GM21825 (cell line): ENCODE results near the gene AKT1.

Experiments
- ATAC-seq: cut with Tn5 transposase; IDR thresholded peaks from one replicate; pipeline ENCODE4 v1.9.1; 2021; ENCODE audit warnings: mild to moderate bottlenecking, moderate library complexity; ENCODE audit not compliant: unreplicated experiment

The AKT1 gene

DNA sequence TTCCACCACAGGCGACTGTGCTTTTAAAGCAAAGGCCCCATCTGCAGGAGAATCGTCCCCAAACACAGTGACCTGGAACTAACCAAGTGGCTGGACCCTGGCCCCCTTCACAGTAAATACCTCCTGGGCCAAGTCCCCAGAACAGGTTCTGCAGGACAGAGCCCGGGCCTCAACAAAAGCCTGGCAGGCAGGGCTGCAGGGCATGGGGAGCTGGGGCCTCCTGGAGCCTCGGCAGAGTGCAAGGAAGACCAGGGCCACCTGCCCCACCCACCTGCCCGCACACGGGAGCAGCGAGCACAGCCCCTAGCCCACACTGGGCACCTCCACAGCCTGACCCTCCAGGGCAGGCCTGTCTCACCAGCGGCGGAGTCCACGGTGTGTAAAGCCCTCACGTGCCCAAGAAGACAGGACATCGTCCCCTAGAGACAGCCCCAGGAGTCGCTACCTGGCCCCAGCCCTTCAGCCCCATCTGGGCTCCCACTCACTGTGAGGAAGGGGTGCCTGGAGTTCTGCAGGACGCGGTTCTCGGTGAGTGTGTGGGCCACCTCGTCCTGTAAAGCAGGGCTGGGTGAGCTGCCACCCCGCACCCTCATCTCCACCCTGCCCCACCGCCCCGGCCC is 21.0 kb downstream of the AKT1 start:
- ATAC-seq, result no peak

DNA sequence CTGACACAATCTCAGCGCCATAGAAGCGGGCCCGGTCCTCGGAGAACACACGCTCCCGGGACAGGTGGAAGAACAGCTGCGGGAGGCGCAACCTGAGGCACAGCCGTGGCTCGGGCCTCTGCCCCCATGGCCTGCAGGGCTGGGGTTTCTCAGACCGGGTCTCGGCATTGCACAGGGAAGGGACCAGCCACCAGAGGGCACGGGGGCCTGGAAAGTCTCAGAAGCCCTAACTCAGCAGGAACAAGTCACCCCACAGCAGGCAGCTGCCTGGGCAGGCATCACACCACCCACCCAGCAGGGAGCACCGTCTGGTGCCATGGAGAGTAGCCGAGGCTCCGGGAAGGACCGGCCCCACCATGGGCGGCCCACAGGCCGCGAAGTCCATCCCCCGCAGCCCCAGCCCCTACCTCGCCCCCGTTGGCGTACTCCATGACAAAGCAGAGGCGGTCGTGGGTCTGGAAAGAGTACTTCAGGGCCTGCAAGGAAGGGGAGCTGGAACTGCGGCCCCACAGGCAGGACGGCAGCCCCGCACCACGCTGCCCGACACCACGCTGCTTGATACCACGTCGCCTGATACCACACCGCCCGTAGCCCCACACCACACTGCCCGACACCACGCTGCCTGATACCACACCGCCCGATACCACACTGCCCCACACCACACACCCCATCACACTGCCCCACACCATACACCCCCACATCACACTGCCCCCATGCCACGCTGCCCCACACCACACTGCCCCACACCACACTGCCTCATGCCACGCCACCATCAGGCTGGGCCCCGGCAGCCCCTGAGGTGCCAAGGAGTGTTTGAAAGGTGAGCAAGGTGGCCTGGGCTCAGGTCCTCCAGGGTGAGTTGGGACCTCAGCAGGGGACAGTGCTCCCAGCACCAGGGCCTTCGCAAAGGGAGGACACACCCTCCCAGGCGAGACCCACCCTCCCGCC is 21.8 kb downstream of the AKT1 start:
- no peak for ATAC-seq

DNA sequence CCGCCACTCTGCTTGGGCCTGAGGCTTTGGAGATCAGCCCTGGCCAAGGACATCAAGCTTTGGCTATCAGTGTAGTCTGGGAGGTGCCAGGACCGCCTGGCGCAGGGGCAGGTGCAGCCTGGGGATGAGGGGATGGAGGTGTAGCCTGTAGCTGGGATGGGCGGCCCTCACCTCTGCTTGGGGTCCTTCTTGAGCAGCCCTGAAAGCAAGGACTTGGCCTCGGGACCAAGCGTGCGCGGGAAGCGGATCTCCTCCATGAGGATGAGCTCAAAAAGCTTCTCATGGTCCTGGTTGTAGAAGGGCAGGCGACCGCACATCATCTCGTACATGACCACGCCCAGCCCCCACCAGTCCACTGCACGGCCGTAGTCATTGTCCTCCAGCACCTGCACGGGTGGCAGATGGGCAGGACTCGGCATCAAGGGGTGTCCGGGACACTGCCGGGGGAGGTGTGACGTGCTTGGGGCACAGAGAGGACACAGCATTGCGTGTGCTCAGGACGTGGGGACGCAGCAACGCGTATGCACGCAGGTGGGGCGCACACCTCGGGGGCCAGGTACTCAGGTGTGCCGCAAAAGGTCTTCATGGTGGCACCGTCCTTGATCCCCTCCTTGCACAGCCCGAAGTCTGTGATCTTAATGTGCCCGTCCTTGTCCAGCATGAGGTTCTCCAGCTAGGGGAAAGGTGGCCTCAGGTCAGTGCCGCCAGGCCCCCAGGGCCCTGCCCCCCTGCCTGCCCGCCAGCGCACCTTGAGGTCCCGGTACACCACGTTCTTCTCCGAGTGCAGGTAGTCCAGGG is 22.6 kb downstream of the AKT1 start:
- no peak for ATAC-seq

DNA sequence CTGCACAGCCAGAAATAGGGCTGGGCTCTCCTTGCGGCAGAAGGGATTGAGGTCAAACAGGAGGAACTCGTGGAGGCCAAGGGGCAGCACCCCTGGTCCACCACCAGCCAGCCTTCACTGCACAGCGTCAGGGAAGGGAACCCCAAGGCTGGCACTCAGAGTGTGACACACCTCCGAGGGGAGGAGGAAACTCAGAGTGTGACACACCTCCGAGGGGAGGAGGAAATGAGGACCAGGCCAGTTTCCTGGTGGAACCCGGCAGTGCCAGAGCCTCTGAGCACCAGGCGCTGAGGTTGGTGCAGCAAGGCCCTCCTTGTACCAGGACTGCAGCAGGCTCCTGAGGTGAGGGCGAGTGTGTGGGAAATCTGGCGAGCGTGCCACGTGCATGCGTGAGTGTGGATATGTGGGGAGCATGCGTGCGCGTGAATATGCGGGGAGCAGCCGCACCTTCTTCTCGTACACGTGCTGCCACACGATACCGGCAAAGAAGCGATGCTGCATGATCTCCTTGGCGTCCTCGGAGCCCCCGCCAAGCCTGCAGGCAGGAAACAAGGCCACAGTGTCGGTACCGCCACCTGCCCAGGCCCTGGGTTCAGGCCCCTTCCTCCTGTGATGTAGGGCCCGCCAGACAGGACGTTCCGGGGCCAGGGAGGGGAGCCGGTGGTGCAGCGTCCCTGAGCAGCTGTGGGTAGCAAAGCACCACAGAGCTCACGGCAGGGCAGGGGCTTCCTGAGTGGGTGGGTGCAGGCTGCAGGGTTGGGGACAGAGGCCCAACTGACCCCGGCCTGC is 23.4 kb downstream of the AKT1 start:
- ATAC-seq, result no peak

DNA sequence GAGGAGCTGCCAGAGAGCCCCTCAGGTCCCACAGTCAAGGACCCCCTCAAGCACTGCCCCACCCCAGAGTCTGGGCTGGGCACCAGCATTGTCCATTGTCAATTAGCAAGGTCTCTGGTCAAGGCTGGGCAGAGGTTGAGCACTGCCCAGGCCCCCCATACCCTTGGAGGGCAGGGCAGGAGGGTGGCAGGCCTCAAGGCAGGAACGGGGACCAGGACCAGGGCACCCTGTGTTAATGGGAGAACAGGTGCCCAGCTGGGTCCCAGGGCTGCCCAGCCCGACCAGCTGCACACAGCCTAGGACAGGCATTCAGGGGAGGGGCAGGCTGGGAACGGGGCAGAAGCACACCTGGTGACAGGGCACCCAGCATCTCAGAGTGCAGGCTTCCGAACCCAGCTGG is 24.2 kb downstream of the AKT1 start:
- ATAC-seq, result no peak

DNA sequence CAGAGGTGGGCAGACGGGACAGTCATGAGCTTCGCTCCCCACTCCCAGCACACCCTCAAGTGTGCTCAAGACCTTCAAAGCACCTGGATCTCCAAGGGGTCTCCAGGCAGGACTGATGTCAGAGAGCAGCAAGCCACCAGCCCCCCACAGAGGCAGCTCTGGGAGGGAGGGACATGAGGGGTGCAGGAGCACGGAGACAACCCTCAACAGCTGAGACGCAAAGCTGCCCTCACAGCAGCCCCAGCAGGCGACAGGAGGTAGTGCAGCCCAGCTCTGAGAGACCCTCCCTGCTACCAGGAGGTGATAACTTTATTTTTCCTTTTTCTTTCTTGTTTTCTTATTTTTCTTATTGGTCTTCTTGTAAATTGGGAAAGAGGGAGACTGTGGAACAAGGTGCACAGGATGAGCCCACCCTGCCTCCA is 24.7 kb downstream of the AKT1 start:
- no peak for ATAC-seq

DNA sequence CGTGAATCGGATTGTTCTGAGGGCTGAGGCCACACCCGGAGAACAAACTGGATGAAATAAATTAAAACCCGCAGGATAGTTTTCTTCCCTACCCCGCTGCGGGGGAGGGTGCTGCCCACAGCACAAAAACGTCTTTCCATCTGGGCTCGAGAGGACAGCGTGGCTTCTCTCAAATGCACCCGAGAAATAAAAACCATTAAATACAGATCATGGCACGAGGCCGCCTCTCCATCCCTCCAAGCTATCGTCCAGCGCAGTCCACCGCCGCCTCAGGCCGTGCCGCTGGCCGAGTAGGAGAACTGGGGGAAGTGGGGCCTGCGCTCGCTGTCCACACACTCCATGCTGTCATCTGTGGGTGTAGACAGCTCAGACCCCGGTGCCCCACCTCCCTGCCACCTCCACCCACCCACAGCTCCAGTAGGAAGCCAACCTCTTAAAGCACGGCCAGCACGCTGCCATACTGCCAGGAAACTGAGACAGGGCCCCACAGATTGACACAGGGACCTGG is 25.4 kb downstream of the AKT1 start:
- no peak for ATAC-seq

DNA sequence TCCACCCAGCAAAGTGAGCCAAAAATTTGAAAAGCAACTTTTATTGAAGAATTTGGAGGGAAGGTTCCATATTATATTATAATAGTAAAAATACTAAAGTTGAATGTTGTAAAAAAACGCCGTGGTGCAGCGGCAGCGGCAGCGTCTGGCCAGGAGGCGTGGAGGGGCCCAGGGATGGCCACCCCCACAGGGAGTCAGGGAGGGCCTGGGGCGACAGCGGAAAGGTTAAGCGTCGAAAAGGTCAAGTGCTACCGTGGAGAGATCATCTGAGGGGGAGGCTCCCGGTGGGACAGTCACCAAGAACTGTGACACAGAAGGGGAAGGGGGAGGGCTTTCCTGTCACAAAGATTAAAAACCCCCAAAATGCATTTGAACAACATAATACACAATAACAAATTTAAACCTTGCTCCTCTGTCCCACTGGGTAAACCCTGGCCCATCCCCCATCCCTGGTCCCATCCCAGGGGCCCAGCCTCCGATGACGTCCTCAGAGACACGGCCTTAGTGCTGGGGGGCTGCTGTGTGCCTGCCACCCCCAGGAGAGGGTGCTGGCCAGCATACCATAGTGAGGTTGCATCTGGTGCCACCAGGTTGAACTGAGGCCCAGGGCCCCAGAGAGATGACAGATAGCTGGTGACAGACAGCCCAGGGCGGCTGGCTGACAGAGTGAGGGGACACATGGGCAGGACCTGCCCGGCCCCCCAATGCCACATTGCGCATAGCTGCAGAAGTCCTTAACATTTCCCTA is 26.1 kb downstream of the AKT1 start:
- no peak for ATAC-seq

DNA sequence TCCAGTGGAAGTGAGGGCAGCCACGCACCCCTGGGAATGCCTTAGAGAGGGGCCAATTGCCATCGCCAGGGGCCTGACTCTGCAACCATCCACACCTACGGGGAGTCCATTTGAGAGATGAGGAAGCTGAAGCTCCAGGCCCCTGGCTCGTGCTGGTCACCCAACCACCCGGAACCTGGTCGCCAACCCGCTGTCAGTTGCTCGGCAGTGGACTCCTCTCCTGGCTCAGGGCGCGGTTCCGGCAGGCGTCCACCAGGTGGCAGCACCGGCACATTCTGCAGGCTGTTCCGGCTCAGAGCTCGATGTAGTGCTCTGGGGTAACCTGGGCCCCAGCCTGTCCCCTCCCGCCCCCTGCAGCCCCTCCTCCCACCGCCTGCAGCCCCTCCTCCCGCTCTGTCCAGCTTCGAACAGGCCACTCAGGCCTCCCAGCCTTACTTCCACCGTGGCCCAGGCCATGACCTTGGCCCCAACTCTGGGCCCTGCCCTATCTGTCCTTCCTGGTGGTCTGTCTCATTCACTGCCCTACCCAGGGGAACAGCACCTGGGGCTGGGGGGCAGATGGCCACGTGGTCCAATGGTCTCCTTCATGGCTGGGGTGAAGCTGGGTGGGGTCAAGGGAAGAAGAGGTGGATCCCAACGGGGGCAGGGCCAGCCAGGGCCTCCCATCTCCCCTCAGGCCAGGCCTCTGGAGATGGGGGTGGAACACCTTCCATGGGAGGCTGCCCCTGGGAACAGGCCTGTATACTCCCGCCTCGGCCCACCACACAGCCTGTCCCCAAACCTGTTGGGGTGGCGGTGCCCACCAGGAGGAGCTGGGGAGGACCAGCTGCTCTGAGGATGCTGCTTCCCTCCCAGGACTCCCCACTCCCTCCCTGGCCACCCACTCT is 26.9 kb downstream of the AKT1 start:
- ATAC-seq, result no peak

DNA sequence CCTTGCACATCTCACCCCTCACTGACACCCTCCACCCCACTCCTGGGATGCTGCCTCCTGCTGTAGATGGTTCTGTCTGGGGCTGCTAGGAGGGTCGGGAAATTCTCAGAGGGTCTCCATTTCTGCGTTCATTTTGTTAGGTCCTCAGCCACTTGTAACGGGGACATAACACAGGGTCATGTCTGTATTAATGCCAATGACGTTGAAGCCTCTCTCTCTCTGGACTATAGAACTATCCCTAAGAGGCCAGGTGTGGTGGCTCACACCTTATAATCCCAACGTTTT is 28.0 kb downstream of the AKT1 start:
- ATAC-seq, result no peak

DNA sequence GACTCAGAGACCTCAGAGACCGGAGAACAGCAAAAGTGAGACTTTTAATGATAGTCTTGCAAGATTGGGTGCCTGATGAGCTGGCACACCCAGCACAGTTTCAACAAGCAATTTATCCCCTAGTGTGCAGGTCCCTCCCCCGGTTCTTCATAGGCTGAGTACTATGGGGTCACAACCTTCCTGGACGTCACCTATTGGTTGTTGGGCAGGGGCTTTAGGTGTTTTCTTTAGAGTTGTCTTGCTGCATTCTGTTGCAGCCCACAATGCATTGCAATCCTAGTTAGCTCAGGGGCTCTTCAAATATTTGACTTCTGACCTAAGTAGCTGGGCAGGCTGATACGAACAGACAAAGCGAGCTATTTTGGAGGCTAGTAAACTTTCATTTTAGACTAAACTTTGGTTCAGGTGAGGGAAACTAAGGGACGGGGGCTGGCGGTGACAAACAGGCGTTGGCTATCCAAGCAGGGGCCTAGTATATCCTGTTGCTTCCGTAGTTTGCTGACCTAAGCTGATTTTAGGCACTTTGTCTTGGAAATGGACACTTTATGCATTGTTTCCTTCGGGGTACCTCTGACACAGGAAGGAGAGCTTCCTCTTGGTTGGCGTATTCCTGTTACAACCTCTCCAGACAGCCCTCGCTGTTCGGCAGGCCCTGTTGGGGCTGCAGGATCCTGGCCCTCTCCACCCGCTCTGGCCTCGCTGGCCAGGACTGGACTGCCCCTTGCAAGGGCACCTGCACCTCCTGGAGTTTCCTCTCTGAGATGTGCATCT is 28.5 kb downstream of the AKT1 start:
- no peak for ATAC-seq

DNA sequence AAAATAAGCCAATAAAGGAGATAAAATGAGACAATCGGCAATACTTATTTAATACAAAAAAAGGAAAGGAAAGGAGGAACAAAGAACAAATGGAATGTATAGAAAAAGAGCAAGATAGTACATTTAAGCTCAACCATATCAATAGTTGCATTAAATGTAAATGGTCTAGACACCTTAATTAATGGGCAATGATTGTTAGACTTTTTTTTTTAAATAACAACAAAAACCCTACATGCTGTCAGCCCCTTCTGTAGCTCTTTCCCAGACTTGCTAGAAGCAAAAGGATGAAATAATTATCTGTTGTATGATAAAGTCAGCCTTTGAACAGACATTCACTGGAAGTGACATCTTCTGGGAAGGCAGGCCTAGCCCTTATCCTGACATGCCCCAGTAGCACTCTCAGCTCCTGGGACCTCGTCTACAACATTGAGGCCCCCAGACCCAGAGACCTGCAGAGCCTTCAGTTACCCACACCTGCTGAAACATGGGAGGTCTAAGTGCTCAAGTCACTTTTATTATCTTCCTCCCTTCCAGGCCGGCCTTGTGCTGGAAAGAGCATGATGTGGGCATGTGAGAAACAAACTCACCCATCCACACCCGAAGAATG is 29.2 kb downstream of the AKT1 start:
- no peak for ATAC-seq

DNA sequence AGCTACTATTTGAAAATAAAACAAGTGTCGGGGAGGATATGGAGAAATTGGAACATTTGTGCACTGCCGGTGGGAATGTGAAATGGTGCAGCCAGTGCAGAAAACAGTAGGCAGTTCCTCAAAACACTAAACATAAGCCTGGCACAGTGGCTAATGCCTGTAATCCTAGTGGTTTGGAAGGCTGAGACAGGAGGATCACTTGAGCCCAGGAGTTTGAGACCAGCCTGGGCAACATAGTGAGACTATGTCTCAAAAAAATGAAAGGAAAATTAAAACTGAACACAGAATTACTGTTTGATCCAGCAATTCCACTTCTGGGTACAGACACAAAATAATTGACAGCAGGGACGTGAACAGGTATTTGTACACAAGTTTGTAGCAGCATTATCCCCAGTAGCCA is 30.0 kb downstream of the AKT1 start:
- ATAC-seq, result no peak

DNA sequence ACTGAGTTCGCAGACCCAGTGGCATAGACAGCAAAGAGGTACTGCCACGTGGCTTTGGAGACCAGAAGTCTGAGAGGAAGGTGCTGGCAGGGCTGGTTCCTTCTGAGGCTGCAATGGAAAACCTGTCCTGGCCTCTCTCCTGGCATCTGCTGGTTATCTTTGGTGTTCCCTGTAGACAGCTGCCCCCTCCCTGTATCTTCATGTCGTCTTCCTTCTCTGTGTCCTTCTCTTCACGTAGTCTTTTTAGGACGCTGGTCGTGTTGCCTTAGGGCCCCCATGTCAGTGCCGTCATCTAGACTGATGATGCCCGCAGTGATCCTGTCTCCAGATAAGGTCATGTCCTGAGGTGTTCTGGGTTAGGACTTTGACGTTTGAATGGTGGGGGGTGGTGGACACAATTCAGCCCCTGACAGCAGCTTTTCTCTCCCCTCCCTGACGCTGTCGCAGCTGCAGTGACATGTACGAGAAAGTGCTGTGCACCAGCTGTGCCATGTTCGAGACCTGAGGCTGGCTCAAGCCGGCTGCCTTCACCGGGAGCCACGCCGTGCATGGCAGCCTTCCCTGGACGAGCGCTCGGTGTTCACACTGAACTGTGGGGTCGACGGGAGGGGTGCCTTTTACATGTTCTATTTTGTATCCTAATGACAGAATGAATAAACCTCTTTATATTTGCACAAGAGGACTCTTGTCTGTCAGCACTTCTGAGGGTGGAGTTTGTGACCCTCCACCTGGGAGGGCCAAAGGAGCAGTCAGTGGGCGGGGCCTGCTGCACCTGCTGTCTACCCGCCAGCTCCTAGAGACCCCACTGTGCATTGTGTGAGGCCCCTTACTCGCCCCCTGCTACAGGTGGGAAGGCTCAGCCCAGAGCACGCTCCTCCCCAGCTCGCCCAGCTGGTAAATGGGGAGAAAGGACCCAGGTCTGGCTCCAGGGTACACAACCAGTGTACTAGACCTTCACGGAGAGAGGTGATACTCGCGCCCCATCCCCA is 36.3 kb downstream of the AKT1 start:
- ATAC-seq, result no peak

DNA sequence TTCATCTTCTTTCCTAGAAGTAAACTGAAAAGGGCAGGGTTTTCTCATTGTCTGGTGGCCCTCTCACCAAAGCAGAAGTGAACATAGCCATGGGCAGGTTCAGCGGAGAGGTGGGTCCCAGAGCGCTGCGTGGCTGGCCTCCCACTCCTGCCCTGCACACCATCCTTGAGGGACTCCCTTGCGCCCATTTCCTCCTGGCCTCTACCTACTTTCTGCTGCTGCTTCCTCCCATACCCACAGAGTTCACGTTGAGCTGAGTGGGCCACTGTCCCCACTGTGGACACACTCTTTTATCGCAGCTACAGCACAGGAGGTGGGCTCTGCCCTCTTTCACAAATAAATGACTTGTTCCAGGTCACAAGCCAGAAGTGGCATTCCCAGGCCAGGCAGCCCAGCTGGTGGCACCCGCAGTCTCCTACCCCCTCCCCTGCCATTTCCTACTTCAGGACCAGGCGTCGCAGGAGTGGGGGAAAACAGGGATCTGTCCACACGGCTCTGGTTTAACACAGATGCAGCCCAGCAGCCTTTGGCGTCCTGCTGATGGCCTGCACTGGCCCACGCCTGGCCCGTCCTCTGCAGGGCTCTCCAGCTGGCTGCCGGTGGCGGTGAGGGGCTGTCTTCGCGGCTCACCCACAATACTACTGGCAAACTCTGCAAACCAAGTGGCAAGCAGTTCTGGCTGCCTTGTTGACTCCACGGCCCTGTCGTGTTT is 37.7 kb downstream of the AKT1 start:
- no peak for ATAC-seq

DNA sequence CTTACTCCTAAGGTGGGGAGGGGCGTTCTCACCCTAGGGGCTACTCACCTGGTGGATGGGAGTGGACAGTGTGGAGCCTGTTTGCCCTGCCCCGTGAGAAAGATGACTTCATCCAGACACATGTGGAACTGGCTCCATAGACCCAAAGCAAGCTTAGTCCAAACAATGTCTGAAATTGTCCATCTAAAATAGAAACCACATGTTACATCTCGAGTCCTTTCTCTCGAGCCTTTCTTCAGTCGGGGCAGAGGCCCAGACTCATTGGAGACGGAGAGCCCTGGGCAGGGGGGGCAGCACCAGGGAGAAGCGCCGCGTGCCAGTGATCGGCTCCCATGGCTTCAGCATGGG is 38.3 kb downstream of the AKT1 start:
- ATAC-seq, result no peak
